ENCODE data around the gene TBC1D4. TPM values are rescaled to one million over a fixed set of nuclear protein-coding genes. Genes with fewer than 3 reads are reported as not detected.

TBC1D4 gene
- total RNA-seq, 4 donors from 2014 or later, result 10.5 to 35.0 (median 33.1) TPM

- Histone ChIP-seq H3K4me1 (no peaks in the 10 kb centered on the region), H3K27me3 (no peaks in the 10 kb centered on the region), H3K27ac (peak overlapping the region; percentile 26 to 61 (median 52)), H3K4me3 (peak overlapping the region in 3 of 4 donors; percentile 20 to 26 (median 23)), H3K9me3 (no peaks in the 10 kb centered on the region), H3K36me3 (no peaks in the 10 kb centered on the region)
- no peak for DNase-seq
- TF ChIP-seq POLR2A (IDR thresholded peaks at IDR 0.05), result no peak
- TF ChIP-seq CTCF (IDR thresholded peaks at IDR 0.05), result no peak
These were observed 156.3 kb downstream of the TBC1D4 start for GRCh38 chr13:75325711-75326110.

GRCh38 chr13:75324413-75324940, 157.5 kb downstream of the TBC1D4 start:
- DNase-seq, result no peak
- Histone ChIP-seq H3K4me3 (no peak overlapping the region), H3K4me1 (no peaks in the 10 kb centered on the region), H3K36me3 (no peaks in the 10 kb centered on the region), H3K9me3 (no peaks in the 10 kb centered on the region), H3K27ac (no peak overlapping the region), H3K27me3 (no peaks in the 10 kb centered on the region)
- no peak for TF ChIP-seq POLR2A (IDR thresholded peaks at IDR 0.05)
- no peak for TF ChIP-seq CTCF (IDR thresholded peaks at IDR 0.05)

- Histone ChIP-seq H3K4me1 (no peaks in the 10 kb centered on the region), H3K4me3 (no peak overlapping the region), H3K27me3 (no peaks in the 10 kb centered on the region), H3K9me3 (no peaks in the 10 kb centered on the region), H3K27ac (no peak overlapping the region), H3K36me3 (no peaks in the 10 kb centered on the region)
- no peak for TF ChIP-seq POLR2A (IDR thresholded peaks at IDR 0.05)
- no peak for DNase-seq
These were observed 160.9 kb downstream of the TBC1D4 start for GRCh38 chr13:75321084-75321483.

GRCh38 chr13:75319254-75319653, 162.7 kb downstream of the TBC1D4 start:
- DNase-seq, result no peak
- no peaks in the 10 kb centered on the region for H3K27me3 ChIP-seq
- H3K4me1 ChIP-seq, result no peaks in the 10 kb centered on the region
- no peak overlapping the region for H3K27ac ChIP-seq
- TF ChIP-seq POLR2A (IDR thresholded peaks at IDR 0.05) (no peak), CTCF (IDR thresholded peaks at IDR 0.05) (no peak)
- H3K4me3 ChIP-seq, result no peak overlapping the region
- no peaks in the 10 kb centered on the region for H3K9me3 ChIP-seq
- no peaks in the 10 kb centered on the region for H3K36me3 ChIP-seq

- TF ChIP-seq POLR2A (IDR thresholded peaks at IDR 0.05) (no peak), CTCF (IDR thresholded peaks at IDR 0.05) (no peak)
- H3K4me1 ChIP-seq, result no peaks in the 10 kb centered on the region
- H3K9me3 ChIP-seq, result no peaks in the 10 kb centered on the region
- no peak overlapping the region for H3K4me3 ChIP-seq
- H3K27me3 ChIP-seq, result no peaks in the 10 kb centered on the region
- H3K36me3 ChIP-seq, result no peaks in the 10 kb centered on the region
- H3K27ac ChIP-seq, result no peak overlapping the region
- DNase-seq, result no peak
These were observed 163.7 kb downstream of the TBC1D4 start for GRCh38 chr13:75318138-75318833.

GRCh38 chr13:75316427-75316826, 165.5 kb downstream of the TBC1D4 start:
- no peaks in the 10 kb centered on the region for H3K27me3 ChIP-seq
- no peaks in the 10 kb centered on the region for H3K36me3 ChIP-seq
- H3K4me3 ChIP-seq, result no peak overlapping the region
- H3K9me3 ChIP-seq, result no peaks in the 10 kb centered on the region
- TF ChIP-seq POLR2A (IDR thresholded peaks at IDR 0.05) (no peak), CTCF (IDR thresholded peaks at IDR 0.05) (no peak)
- H3K4me1 ChIP-seq, result no peaks in the 10 kb centered on the region
- DNase-seq, result no peak
- no peak overlapping the region for H3K27ac ChIP-seq
